Measurements from ENCODE around the gene ARPC1A. TPM values are rescaled to one million over a fixed set of nuclear protein-coding genes. Genes with fewer than 3 reads are reported as not detected.
"Not testable (repeated sequence)": the region's sequence is repeated elsewhere in the genome, so short reads cannot be mapped to it uniquely, and the experiment has no call there.

The ARPC1A gene
- total RNA-seq, result 100 to 1,000 TPM; 173 to 231 TPM

DNA sequence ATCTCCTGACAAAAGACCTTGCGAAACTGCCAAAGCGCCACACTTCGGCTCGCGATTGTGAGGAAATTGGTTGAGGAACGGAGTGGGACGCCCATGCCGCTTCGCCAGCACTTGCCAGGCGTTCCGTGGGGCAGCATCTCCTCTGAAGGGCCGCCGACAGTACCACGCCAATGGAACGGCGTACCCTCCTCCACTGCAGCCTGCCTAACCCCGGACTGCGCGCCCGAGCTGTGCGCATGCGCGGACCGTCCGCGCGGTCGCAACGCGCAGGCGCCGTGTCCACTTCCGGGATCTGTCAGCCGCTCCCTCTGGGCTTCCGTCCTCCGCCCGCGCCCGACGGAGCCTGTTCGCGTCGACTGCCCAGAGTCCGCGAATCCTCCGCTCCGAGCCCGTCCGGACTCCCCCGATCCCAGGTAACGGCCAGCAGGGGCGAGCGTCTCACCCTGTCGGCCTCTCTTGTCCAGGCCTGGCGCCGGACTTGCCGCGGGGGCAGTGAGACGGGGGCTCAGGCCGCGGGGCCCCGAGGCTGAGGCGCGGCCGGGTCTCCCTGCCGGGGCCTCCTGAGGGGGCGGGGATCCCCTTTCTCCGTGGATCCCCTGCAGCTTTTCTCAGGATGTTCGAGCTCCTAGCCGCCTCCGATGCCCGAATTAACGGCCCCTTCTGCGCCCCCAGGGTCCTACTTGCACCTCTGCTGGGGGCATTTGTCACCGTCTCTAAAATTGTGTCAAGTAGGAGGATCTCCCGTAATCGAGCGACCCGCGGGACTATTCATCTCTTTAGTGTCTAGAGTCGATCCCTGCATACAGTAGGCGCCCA, at the start of gene ARPC1A:
Gene ARPC1A, plus strand, starts transcription at position 307 of the 816 bp plus-strand sequence. CDS start 7,456 bp downstream, outside the sequence.
- peak; percentile 90 for DNase-seq
- Histone ChIP-seq H3K4me3 (peak within 1 kb of the TSS; percentile 100), H3K9ac (ENCODE audit: low read depth in 2 of 2, low read length in 2 of 2) (peak within 1 kb of the TSS; percentile 97 to 98), H3K4me1 (peaks cover 31% of the 10 kb centered on the region), H3K9me3 (no peaks in the 10 kb centered on the region), H3K27ac (peak within 1 kb of the TSS; percentile 93), H3K27me3 (no peaks in the 10 kb centered on the region), H3K36me3 (no peaks in the 10 kb centered on the region)
- intact Hi-C loops (cut with DNase I), result no loop called here
- TF ChIP-seq, protein P1, sequence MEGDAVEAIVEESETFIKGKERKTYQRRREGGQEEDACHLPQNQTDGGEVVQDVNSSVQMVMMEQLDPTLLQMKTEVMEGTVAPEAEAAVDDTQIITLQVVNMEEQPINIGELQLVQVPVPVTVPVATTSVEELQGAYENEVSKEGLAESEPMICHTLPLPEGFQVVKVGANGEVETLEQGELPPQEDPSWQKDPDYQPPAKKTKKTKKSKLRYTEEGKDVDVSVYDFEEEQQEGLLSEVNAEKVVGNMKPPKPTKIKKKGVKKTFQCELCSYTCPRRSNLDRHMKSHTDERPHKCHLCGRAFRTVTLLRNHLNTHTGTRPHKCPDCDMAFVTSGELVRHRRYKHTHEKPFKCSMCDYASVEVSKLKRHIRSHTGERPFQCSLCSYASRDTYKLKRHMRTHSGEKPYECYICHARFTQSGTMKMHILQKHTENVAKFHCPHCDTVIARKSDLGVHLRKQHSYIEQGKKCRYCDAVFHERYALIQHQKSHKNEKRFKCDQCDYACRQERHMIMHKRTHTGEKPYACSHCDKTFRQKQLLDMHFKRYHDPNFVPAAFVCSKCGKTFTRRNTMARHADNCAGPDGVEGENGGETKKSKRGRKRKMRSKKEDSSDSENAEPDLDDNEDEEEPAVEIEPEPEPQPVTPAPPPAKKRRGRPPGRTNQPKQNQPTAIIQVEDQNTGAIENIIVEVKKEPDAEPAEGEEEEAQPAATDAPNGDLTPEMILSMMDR (IDR thresholded peaks at IDR 0.05), result no peak

DNA sequence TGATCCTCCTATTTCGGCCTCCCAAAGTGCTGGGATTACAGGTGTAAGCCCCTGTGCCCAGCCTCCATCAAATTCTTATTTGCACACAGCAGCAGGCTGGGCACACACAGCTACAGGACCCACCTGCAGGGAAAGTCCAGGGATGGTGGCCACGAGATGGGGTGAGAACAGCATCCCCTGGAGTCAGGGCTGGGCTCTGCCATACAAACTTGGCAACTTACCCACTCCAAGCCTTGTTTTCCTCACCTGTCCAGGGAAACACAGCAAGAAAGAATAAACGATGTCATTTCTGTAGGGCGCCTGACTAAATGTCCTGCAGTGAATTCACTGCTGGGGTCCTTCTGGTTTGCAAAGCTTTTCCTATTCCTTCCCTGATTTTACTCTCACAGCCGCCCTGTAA, 47.5 kb upstream of the ARPC1A start:
- intact Hi-C loops (cut with DNase I), result no loop called here
- TF ChIP-seq, protein P1 (IDR thresholded peaks at IDR 0.05), result no peak
- H3K9ac ChIP-seq (ENCODE audit: low read depth in 2 of 2, low read length in 2 of 2), result no peak overlapping the region
- H3K4me1 ChIP-seq, result no peaks in the 10 kb centered on the region
- no peak for DNase-seq
- H3K9me3 ChIP-seq, result no peaks in the 10 kb centered on the region
- no peaks in the 10 kb centered on the region for H3K36me3 ChIP-seq
- no peaks in the 10 kb centered on the region for H3K27me3 ChIP-seq
- H3K27ac ChIP-seq, result no peak overlapping the region
- no peak overlapping the region for H3K4me3 ChIP-seq

DNA sequence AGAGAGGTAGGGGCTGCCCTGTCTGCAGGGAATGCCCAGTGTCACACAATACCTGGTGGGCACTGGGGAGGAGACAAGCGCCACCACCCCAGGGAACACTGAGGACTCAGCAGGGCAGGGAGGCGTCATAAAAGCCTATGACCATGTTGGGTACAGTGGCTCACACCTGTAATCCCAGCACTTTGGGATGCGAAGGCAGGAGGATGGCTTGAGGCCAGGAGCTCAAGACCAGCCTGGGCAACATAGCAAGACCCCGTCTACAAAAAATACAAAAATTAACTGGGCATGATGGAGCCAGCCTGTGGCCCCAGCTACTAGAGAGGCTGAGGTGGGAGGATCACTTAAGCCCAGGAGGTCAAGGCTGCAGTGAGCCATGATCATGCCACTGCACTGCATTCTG, 41.5 kb upstream of the ARPC1A start:
- H3K36me3 ChIP-seq; intact Hi-C loops (cut with DNase I); H3K4me1 ChIP-seq; H3K9ac ChIP-seq (ENCODE audit: low read depth in 2 of 2, low read length in 2 of 2); H3K4me3 ChIP-seq; H3K27me3 ChIP-seq; H3K9me3 ChIP-seq; H3K27ac ChIP-seq; DNase-seq: not testable (repeated sequence)

DNA sequence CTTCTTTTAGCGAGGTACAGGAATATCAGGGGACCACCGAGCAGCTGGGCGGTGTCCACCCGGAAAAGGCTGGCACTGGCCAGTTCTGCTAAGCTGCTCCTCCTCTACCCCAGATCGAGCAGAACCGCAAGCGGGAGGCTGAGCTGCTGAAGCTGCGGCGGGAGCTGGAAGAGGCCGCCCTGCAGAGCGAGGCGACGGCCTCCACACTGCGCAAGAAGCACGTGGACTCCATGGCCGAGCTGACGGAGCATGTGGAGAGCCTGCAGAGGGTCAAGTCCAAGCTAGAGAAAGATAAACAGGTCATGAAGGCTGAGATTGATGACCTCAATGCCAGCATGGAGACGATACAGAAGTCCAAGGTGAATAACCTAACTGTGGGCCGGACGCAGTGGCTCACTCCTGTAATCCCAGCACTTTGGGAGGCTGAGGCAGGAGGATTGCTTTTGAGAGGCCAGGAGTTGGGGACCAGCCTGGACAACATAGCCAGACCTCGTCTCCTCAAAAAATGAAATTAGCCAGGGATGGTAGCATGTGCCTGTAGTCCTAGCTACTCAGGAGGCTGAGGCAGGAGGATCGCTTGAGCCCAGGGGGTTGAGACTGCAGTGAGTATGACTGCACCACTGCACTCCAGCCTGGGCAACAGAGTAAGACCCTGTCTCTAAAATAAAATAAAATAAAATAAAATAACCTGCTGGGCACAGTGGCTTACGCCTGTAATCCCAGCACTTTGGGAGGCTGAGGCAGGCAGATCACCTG, 37.7 kb upstream of the ARPC1A start:
- intact Hi-C loops (cut with DNase I), result no loop called here
- Histone ChIP-seq H3K4me3 (no peak overlapping the region), H3K27me3 (no peaks in the 10 kb centered on the region), H3K4me1 (no peaks in the 10 kb centered on the region), H3K9ac (ENCODE audit: low read depth in 2 of 2, low read length in 2 of 2) (no peak overlapping the region), H3K27ac (no peak overlapping the region), H3K9me3 (no peaks in the 10 kb centered on the region), H3K36me3 (no peaks in the 10 kb centered on the region)
- TF ChIP-seq, protein P1 (IDR thresholded peaks at IDR 0.05), result no peak
- DNase-seq, result no peak

DNA sequence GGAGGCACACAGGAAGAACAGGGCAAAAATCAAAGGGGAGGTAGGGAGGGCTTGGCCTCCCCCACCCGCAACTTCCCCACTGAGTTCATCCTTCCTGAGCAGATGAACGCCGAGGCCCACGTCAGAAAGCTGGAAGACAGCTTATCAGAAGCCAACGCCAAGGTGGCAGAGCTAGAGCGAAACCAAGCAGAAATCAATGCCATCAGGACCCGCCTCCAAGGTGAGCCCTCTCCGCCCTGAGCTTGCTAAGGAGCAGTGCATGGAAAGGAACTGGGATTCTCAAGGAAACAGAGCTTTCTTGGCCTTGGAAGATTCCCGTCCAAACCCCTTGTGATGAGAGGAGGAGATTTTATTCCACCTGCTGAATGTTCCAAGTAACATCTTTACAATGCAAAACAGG, 36.5 kb upstream of the ARPC1A start:
- H3K4me3 ChIP-seq, result no peak overlapping the region
- H3K27ac ChIP-seq, result no peak overlapping the region
- no peaks in the 10 kb centered on the region for H3K4me1 ChIP-seq
- no peaks in the 10 kb centered on the region for H3K27me3 ChIP-seq
- intact Hi-C loops (cut with DNase I), result no loop called here
- H3K36me3 ChIP-seq, result no peaks in the 10 kb centered on the region
- H3K9me3 ChIP-seq, result no peaks in the 10 kb centered on the region
- DNase-seq, result no peak
- TF ChIP-seq, protein P1 (IDR thresholded peaks at IDR 0.05), result no peak
- H3K9ac ChIP-seq (ENCODE audit: low read depth in 2 of 2, low read length in 2 of 2), result no peak overlapping the region

DNA sequence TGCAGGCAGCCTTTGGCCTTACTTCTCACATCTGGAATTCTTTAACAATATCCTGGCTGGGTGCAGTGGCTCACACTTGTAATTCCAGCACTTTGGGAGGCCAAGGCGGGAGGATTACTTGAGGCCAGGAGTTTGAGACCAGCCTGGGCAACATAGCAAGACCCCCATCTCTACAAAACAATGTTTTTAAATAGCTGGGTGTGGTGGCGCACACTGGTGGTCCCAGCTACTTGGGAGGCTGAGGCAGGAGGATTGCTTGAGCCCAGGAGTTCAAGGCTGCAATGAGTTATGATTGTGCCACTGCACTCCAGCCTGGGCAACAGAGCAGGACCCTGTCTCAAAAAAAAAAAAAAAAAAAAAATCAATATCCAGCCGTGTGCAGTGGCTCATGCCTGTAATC, 35.5 kb upstream of the ARPC1A start:
- H3K4me3 ChIP-seq; H3K9me3 ChIP-seq; H3K9ac ChIP-seq (ENCODE audit: low read depth in 2 of 2, low read length in 2 of 2); H3K4me1 ChIP-seq; H3K27me3 ChIP-seq; H3K36me3 ChIP-seq; intact Hi-C loops (cut with DNase I); DNase-seq; H3K27ac ChIP-seq: not testable (repeated sequence)

Data from colonic mucosa (tissue), 4 donors.